H9 (cell line): ENCODE measurements around the gene SIL1. TPM values are rescaled to one million over a fixed set of nuclear protein-coding genes. Genes with fewer than 3 reads are reported as not detected.

Experiments used
- DNase-seq: peaks from one replicate; pipeline ENCODE4 v3.0.0-alpha.2; 2017
- H2AFZ ChIP-seq: one replicate; pipeline ENCODE4 v1.6.1; 2013; ENCODE audit warnings: mild to moderate bottlenecking, low read length, control low read depth, moderate library complexity
- H2AK5ac ChIP-seq: 2 replicates; pipeline ENCODE4 v1.6.1; 2013; ENCODE audit warnings: low read length, control low read depth, mixed read lengths; ENCODE audit not compliant: insufficient read length
- H2BK120ac ChIP-seq: one replicate; pipeline ENCODE4 v1.6.1; 2013; ENCODE audit warnings: low read depth, mild to moderate bottlenecking, low read length, control low read depth, inconsistent platforms; ENCODE audit not compliant: poor library complexity, severe bottlenecking
- H2BK12ac ChIP-seq: 2 replicates; pipeline ENCODE4 v1.6.1; 2013; ENCODE audit warnings: low read length, control low read depth, mixed read lengths, low read depth; ENCODE audit not compliant: insufficient read length
- H2BK15ac ChIP-seq: 2 replicates; pipeline ENCODE4 v1.6.1; 2013; ENCODE audit warnings: low read depth, low read length, control low read depth
- H2BK20ac ChIP-seq: one replicate; pipeline ENCODE4 v1.6.1; 2013; ENCODE audit warnings: low read depth, mild to moderate bottlenecking, low read length, control low read depth, inconsistent platforms; ENCODE audit not compliant: poor library complexity, severe bottlenecking
- H2BK5ac ChIP-seq: 2 replicates; pipeline ENCODE4 v1.6.1; 2013; ENCODE audit warnings: low read length, control low read depth, mixed read lengths; ENCODE audit not compliant: insufficient read length
- H3K14ac ChIP-seq: 2 replicates; pipeline ENCODE4 v1.6.1; 2013; ENCODE audit warnings: low read length, control low read depth; ENCODE audit not compliant: insufficient read depth
- H3K18ac ChIP-seq: 2 replicates; pipeline ENCODE4 v1.6.1; 2013; ENCODE audit warnings: low read depth, mild to moderate bottlenecking, mixed read lengths, low read length, control low read depth; ENCODE audit not compliant: insufficient read length
- H3K23ac ChIP-seq: 2 replicates; pipeline ENCODE4 v1.6.1; 2013; ENCODE audit warnings: low read length, control low read depth, mixed read lengths, low read depth; ENCODE audit not compliant: insufficient read length
- H3K23me2 ChIP-seq: 2 replicates; pipeline ENCODE4 v1.6.1; 2013; ENCODE audit warnings: low read depth, mild to moderate bottlenecking, mixed read lengths, low read length, control low read depth; ENCODE audit not compliant: insufficient read length, poor library complexity, severe bottlenecking
- H3K27ac ChIP-seq: 2 replicates; pipeline ENCODE4 v1.5.1; 2013; ENCODE audit warnings: low read length, control low read depth, mixed read lengths, low read depth; ENCODE audit not compliant: insufficient read length
- H3K27me3 ChIP-seq: 2 replicates; pipeline ENCODE4 v1.6.1; 2013; ENCODE audit warnings: low read length, control low read depth, inconsistent platforms; ENCODE audit not compliant: insufficient read depth
- H3K4ac ChIP-seq: 2 replicates; pipeline ENCODE4 v1.6.1; 2013; ENCODE audit warnings: low read depth, mild to moderate bottlenecking, control low read depth, inconsistent platforms, low read length, moderate library complexity
- H3K4me1 ChIP-seq: 2 replicates; pipeline ENCODE4 v1.6.1; 2013; ENCODE audit warnings: low read length, control low read depth, inconsistent platforms; ENCODE audit not compliant: insufficient read depth
- H3K4me2 ChIP-seq: 2 replicates; pipeline ENCODE4 v1.6.1; 2013; ENCODE audit warnings: low read length, control low read depth, mixed read lengths; ENCODE audit not compliant: insufficient read length, insufficient read depth
- H3K56ac ChIP-seq: 2 replicates; pipeline ENCODE4 v1.6.1; 2013; ENCODE audit warnings: low read depth, mild to moderate bottlenecking, mixed read lengths, low read length, control low read depth; ENCODE audit not compliant: insufficient read length
- H3K79me1 ChIP-seq: 2 replicates; pipeline ENCODE4 v1.6.1; 2013; ENCODE audit warnings: low read depth, mild to moderate bottlenecking, moderate library complexity, low read length, control low read depth, inconsistent platforms; ENCODE audit not compliant: insufficient read depth, poor library complexity, severe bottlenecking
- H3K79me2 ChIP-seq: 2 replicates; pipeline ENCODE4 v1.6.1; 2013; ENCODE audit warnings: low read length, control low read depth, inconsistent platforms; ENCODE audit not compliant: insufficient read depth
- H3K9ac ChIP-seq: 2 replicates; pipeline ENCODE4 v1.6.1; 2013; ENCODE audit warnings: low read length, control low read depth, mixed read lengths; ENCODE audit not compliant: insufficient read length; ENCODE audit errors: extremely low read depth
- H3K9me3 ChIP-seq: one replicate; pipeline ENCODE4 v1.6.1; 2013; ENCODE audit warnings: low read depth, low read length, inconsistent platforms; ENCODE audit not compliant: control insufficient read depth
- H3T11ph ChIP-seq: one replicate; pipeline ENCODE4 v1.6.1; 2013; ENCODE audit warnings: mild to moderate bottlenecking, low read length, control low read depth, inconsistent platforms
- H4K20me1 ChIP-seq: one replicate; pipeline ENCODE4 v1.6.1; 2013; ENCODE audit not compliant: control insufficient read depth, insufficient read length, insufficient read depth
- H4K5ac ChIP-seq: 2 replicates; pipeline ENCODE4 v1.6.1; 2013; ENCODE audit warnings: low read depth, mild to moderate bottlenecking, mixed read lengths, low read length, control low read depth; ENCODE audit not compliant: insufficient read length
- H4K8ac ChIP-seq: replicated peaks from 2 replicates; pipeline ENCODE4 v1.6.1; 2013; ENCODE audit warnings: low read length, control low read depth, mixed read lengths, low read depth; ENCODE audit not compliant: insufficient read length
- H4K91ac ChIP-seq: 2 replicates; pipeline ENCODE4 v1.6.1; 2013; ENCODE audit warnings: low read depth, mild to moderate bottlenecking, moderate library complexity, mixed read lengths, low read length, control low read depth; ENCODE audit not compliant: insufficient read length
- H3K27ac Mint-ChIP-seq, 3 experiments: 2 replicates in 2 of 3; 3 replicates in 1 of 3; pipeline ENCODE4 v1.8.0; 2020 to 2021; ENCODE audit warnings: mixed read lengths in 3 of 3, mild to moderate bottlenecking in 1 of 3, moderate library complexity in 1 of 3
- H3K27me3 Mint-ChIP-seq: 2 replicates; pipeline ENCODE4 v1.8.0; 2021; ENCODE audit warnings: low read depth, mild to moderate bottlenecking, moderate library complexity, mixed read lengths
- H3K36me3 Mint-ChIP-seq, 3 experiments: 2 replicates in 2 of 3; 3 replicates in 1 of 3; pipeline ENCODE4 v1.8.0; 2020 to 2021; ENCODE audit warnings: low read depth in 3 of 3, mixed read lengths in 3 of 3; ENCODE audit not compliant: insufficient read depth in 1 of 3
- H3K4me1 Mint-ChIP-seq, 2 experiments: 2 replicates each; pipeline ENCODE4 v1.8.0; 2020; ENCODE audit warnings: mixed read lengths in 2 of 2
- H3K4me3 Mint-ChIP-seq, 2 experiments: 2 replicates in 1 of 2; 3 replicates in 1 of 2; pipeline ENCODE4 v1.8.0; 2020 to 2021; ENCODE audit warnings: mild to moderate bottlenecking in 2 of 2, mixed read lengths in 2 of 2, moderate library complexity in 1 of 2
- H3K9me3 Mint-ChIP-seq, 2 experiments: 2 replicates in 1 of 2; 3 replicates in 1 of 2; pipeline ENCODE4 v1.8.0; 2020; ENCODE audit warnings: mild to moderate bottlenecking in 2 of 2, mixed read lengths in 2 of 2, moderate library complexity in 1 of 2
- total RNA-seq: library from RNA; stranded (reverse); gene quantifications from 2 replicates; pipeline ENCODE4 v1.2.1, GENCODE V29; 2021
- TF ChIP-seq, protein P1 (sequence below): fragments of 200-600 bp; sonication (generic); conservative IDR thresholded peaks from 3 replicates; pipeline ENCODE4 v1.8.0; 2021; ENCODE audit warnings: antibody characterized with exemption, mild to moderate bottlenecking

Gene SIL1
- total RNA-seq, 1 experiment from 2014 or later = 10.6 TPM

DNA sequence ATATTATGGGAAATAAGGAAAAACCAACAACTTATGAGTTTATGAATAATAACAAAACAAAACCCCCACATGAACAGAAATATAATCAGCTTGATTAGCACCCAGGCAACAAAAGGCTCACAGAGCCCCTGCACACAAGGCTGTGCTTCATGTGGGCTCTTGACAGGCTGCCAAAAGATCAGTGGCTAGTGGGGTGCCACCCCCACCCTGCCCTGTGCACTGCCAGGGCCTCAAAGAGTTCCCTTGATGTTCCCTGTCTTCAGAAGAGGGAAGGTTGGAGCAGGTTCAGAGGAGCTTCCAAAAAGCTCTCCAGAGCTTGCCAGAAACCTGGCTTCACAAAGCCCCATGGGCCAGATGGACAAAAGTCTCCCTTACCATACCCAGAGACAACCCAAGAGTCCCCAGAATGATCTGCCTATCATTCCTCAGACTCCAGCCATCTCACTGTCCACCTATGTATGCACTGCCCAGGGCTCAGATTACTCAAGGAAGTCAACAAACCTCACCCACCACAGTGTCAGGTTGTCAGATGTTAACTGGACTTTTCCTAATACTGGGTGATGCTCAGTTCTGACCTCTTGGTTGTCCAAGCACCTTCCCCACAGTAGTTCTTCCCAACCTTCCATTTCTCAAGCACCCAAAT is 87.5 kb downstream of the SIL1 start:
- no peak overlapping the region for H4K5ac ChIP-seq
- H2AK5ac ChIP-seq = no peak overlapping the region
- Mint-ChIP-seq H3K36me3 (peaks cover 5 to 15% (median 8%) of the 10 kb centered on the region in 3 experiments; a peak in 6 of 7 replicates), H3K9me3 (peaks cover 11% of the 10 kb centered on the region in 2 experiments; a peak in 4 of 5 replicates), H3K4me1 (peaks cover 23 to 28% of the 10 kb centered on the region in 2 experiments), H3K27ac (no peak overlapping the region), H3K4me3 (no peak overlapping the region; a peak in 1 of 5 replicates), H3K27me3 (peaks cover 4% of the 10 kb centered on the region)
- H2BK120ac ChIP-seq = no peak overlapping the region
- H3K27ac ChIP-seq = no peak overlapping the region
- H3K79me2 ChIP-seq = no peaks in the 10 kb centered on the region
- H2BK5ac ChIP-seq = no peak overlapping the region
- H3K56ac ChIP-seq = no peak overlapping the region
- no peak overlapping the region for H3K14ac ChIP-seq
- no peaks in the 10 kb centered on the region; the same call in 1 of the 2 replicates for H3K4me1 ChIP-seq
- no peak overlapping the region for H3K18ac ChIP-seq
- no peak overlapping the region for H4K8ac ChIP-seq
- TF ChIP-seq, protein P1, sequence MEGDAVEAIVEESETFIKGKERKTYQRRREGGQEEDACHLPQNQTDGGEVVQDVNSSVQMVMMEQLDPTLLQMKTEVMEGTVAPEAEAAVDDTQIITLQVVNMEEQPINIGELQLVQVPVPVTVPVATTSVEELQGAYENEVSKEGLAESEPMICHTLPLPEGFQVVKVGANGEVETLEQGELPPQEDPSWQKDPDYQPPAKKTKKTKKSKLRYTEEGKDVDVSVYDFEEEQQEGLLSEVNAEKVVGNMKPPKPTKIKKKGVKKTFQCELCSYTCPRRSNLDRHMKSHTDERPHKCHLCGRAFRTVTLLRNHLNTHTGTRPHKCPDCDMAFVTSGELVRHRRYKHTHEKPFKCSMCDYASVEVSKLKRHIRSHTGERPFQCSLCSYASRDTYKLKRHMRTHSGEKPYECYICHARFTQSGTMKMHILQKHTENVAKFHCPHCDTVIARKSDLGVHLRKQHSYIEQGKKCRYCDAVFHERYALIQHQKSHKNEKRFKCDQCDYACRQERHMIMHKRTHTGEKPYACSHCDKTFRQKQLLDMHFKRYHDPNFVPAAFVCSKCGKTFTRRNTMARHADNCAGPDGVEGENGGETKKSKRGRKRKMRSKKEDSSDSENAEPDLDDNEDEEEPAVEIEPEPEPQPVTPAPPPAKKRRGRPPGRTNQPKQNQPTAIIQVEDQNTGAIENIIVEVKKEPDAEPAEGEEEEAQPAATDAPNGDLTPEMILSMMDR = no peak
- H2AFZ ChIP-seq = no peak overlapping the region
- H3K4me2 ChIP-seq = no peak overlapping the region
- no peaks in the 10 kb centered on the region for H3K79me1 ChIP-seq
- H4K91ac ChIP-seq = no peak overlapping the region
- no peak overlapping the region for H2BK12ac ChIP-seq
- no peak overlapping the region for H3K23ac ChIP-seq
- H2BK15ac ChIP-seq = no peak overlapping the region
- no peak overlapping the region for H2BK20ac ChIP-seq
- no peaks in the 10 kb centered on the region for H4K20me1 ChIP-seq
- H3K9ac ChIP-seq = no peak overlapping the region
- no peaks in the 10 kb centered on the region for H3K9me3 ChIP-seq
- H3K4ac ChIP-seq = no peak overlapping the region
- no peaks in the 10 kb centered on the region for H3K27me3 ChIP-seq
- DNase-seq = peak; percentile 4
- no peaks in the 10 kb centered on the region for H3K23me2 ChIP-seq
- no peak overlapping the region for H3T11ph ChIP-seq
